Measurements from ENCODE around the gene MMP11.

DNA sequence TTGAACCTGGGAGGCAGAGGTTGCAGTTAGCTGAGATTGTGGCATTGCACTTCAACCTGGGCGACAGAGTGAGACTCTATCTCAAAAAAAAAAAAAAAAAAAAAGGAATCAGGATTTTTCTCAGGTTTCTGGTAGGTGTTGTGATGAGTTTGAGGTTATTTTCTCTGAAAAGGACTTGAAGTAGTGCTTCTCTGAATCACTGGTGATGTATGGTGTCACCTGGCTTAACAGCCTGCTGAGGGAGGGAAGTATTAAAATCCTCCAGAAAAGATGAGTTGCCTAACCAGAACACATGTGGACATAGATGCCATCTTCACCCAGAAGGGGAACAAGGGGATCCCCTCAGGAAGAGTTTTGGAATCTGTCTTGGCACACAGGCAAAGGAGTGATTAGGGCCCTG lies 34.2 kb downstream of the MMP11 start:
- TF ChIP-seq, protein P1, sequence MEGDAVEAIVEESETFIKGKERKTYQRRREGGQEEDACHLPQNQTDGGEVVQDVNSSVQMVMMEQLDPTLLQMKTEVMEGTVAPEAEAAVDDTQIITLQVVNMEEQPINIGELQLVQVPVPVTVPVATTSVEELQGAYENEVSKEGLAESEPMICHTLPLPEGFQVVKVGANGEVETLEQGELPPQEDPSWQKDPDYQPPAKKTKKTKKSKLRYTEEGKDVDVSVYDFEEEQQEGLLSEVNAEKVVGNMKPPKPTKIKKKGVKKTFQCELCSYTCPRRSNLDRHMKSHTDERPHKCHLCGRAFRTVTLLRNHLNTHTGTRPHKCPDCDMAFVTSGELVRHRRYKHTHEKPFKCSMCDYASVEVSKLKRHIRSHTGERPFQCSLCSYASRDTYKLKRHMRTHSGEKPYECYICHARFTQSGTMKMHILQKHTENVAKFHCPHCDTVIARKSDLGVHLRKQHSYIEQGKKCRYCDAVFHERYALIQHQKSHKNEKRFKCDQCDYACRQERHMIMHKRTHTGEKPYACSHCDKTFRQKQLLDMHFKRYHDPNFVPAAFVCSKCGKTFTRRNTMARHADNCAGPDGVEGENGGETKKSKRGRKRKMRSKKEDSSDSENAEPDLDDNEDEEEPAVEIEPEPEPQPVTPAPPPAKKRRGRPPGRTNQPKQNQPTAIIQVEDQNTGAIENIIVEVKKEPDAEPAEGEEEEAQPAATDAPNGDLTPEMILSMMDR (conservative IDR thresholded peaks at IDR 0.05), result no peak
- TF ChIP-seq ZFX (IDR thresholded peaks at IDR 0.05), result no peak

Data from C4-2B (cell line).